Neural progenitor cell (in vitro differentiated cells): ENCODE data around the gene TM9SF4. TPM values are rescaled to one million over a fixed set of nuclear protein-coding genes. Genes with fewer than 3 reads are reported as not detected.

Source experiments
- DNase-seq: peaks from one replicate; pipeline ENCODE4 v3.0.0-alpha.2; 2016; ENCODE audit warnings: low spot score
- H2AFZ ChIP-seq: fragments of 200-600 bp; sonication (generic); replicated peaks from 2 replicates; pipeline ENCODE4 v1.6.1; 2016; ENCODE audit warnings: antibody characterized with exemption
- H3F3A ChIP-seq: fragments of 200-600 bp; sonication (generic); 2 replicates; pipeline ENCODE4 v1.6.1; 2016; ENCODE audit warnings: antibody characterized with exemption, low read depth
- H3K27ac ChIP-seq: fragments of 200-600 bp; sonication (generic); 2 replicates; pipeline ENCODE4 v1.5.1; 2016; ENCODE audit warnings: mild to moderate bottlenecking
- H3K27me3 ChIP-seq: fragments of 200-600 bp; sonication (generic); 2 replicates; pipeline ENCODE4 v1.6.1; 2016; ENCODE audit warnings: mild to moderate bottlenecking, moderate library complexity
- H3K36me3 ChIP-seq: fragments of 200-600 bp; sonication (generic); 2 replicates; pipeline ENCODE4 v1.5.1; 2016
- H3K4me1 ChIP-seq: fragments of 200-600 bp; sonication (generic); 2 replicates; pipeline ENCODE4 v1.6.1; 2016; ENCODE audit warnings: mixed run types
- H3K4me2 ChIP-seq: fragments of 200-600 bp; sonication (generic); 2 replicates; pipeline ENCODE4 v1.6.1; 2016
- H3K4me3 ChIP-seq: fragments of 200-600 bp; sonication (generic); 2 replicates; pipeline ENCODE4 v1.5.1; 2016
- H3K79me2 ChIP-seq: fragments of 200-600 bp; sonication (generic); 2 replicates; pipeline ENCODE4 v1.6.1; 2016; ENCODE audit warnings: low read depth
- H3K9ac ChIP-seq: fragments of 200-600 bp; sonication (generic); 2 replicates; pipeline ENCODE4 v1.6.1; 2016
- H3K9me3 ChIP-seq: fragments of 200-600 bp; sonication (generic); 2 replicates; pipeline ENCODE4 v1.5.1; 2016; ENCODE audit warnings: low read depth
- H4K20me1 ChIP-seq: fragments of 200-600 bp; sonication (generic); 2 replicates; pipeline ENCODE4 v1.6.1; 2016; ENCODE audit warnings: low read depth
- H3K27ac Mint-ChIP-seq: 3 replicates; pipeline ENCODE4 v1.8.0; 2021; ENCODE audit warnings: mixed read lengths
- H3K27me3 Mint-ChIP-seq: 2 replicates; pipeline ENCODE4 v1.8.0; 2022; ENCODE audit warnings: low read depth, mild to moderate bottlenecking, inconsistent platforms, moderate library complexity, mixed read lengths; ENCODE audit not compliant: insufficient read depth
- H3K36me3 Mint-ChIP-seq: 3 replicates; pipeline ENCODE4 v1.8.0; 2021; ENCODE audit warnings: mixed read lengths
- H3K4me1 Mint-ChIP-seq: 3 replicates; pipeline ENCODE4 v1.8.0; 2021; ENCODE audit warnings: mixed read lengths
- H3K4me3 Mint-ChIP-seq: 3 replicates; pipeline ENCODE4 v1.8.0; 2021; ENCODE audit warnings: mild to moderate bottlenecking, moderate library complexity, mixed read lengths
- H3K9me3 Mint-ChIP-seq: 3 replicates; pipeline ENCODE4 v1.8.0; 2020; ENCODE audit warnings: mixed read lengths
- CTCF ChIP-seq: fragments of 200-600 bp; sonication (generic); IDR thresholded peaks from 2 replicates; pipeline ENCODE4 v1.5.1; 2017; ENCODE audit warnings: antibody characterized with exemption, mild to moderate bottlenecking
- EZH2 ChIP-seq: fragments of 200-600 bp; sonication (generic); IDR thresholded peaks from 2 replicates; pipeline ENCODE4 v1.6.1; 2017; ENCODE audit warnings: antibody characterized with exemption, mild to moderate bottlenecking, moderate library complexity
- EZH2phosphoT487 ChIP-seq: fragments of 200-600 bp; sonication (generic); IDR thresholded peaks from 2 replicates; pipeline ENCODE4 v1.6.1; 2017; ENCODE audit warnings: antibody characterized with exemption
- total RNA-seq: library from RNA; depleted of rRNA; stranded (reverse); fragments of >200 nt; gene quantifications from 2 replicates; pipeline ENCODE4 v1.2.3, GENCODE V29; 2015; ENCODE audit warnings: low replicate concordance

Gene TM9SF4
- total RNA-seq, 1 donor from 2014 or later: 27.9 TPM

- Histone ChIP-seq H2AFZ (no peak overlapping the region), H4K20me1 (no peaks in the 10 kb centered on the region), H3K27me3 (no peaks in the 10 kb centered on the region), H3K4me2 (no peak overlapping the region), H3K4me1 (no peaks in the 10 kb centered on the region), H3F3A (peaks cover 12% of the 10 kb centered on the region), H3K4me3 (no peak overlapping the region), H3K79me2 (no peaks in the 10 kb centered on the region), H3K27ac (no peak overlapping the region), H3K9ac (no peak overlapping the region), H3K9me3 (no peaks in the 10 kb centered on the region), H3K36me3 (no peaks in the 10 kb centered on the region)
- no peak overlapping the region for H3K27ac Mint-ChIP-seq
- no peak for TF ChIP-seq CTCF
- TF ChIP-seq EZH2phosphoT487: no peak
- TF ChIP-seq EZH2: no peak
- no peak overlapping the region for H3K4me3 Mint-ChIP-seq
- peaks cover 6% of the 10 kb centered on the region for H3K4me1 Mint-ChIP-seq
- no peaks in the 10 kb centered on the region for H3K9me3 Mint-ChIP-seq
- H3K36me3 Mint-ChIP-seq: peaks cover 25% of the 10 kb centered on the region
- peaks cover 8% of the 10 kb centered on the region for H3K27me3 Mint-ChIP-seq
- DNase-seq: no peak
Observed at GRCh38 chr20:32158351-32158750, 48.8 kb downstream of the TM9SF4 start.

- no peaks in the 10 kb centered on the region for H4K20me1 ChIP-seq
- peaks cover 12% of the 10 kb centered on the region for H3F3A ChIP-seq
- DNase-seq: no peak
- Mint-ChIP-seq H3K36me3 (peaks cover 25% of the 10 kb centered on the region), H3K27me3 (peaks cover 8% of the 10 kb centered on the region), H3K4me1 (peaks cover 6% of the 10 kb centered on the region), H3K27ac (no peak overlapping the region), H3K9me3 (no peaks in the 10 kb centered on the region), H3K4me3 (no peak overlapping the region)
- no peaks in the 10 kb centered on the region for H3K36me3 ChIP-seq
- no peak overlapping the region for H2AFZ ChIP-seq
- no peak for TF ChIP-seq EZH2phosphoT487
- TF ChIP-seq EZH2: no peak
- TF ChIP-seq CTCF: no peak
- H3K4me3 ChIP-seq: no peak overlapping the region
- H3K27me3 ChIP-seq: no peaks in the 10 kb centered on the region
- H3K9ac ChIP-seq: no peak overlapping the region
- H3K79me2 ChIP-seq: no peaks in the 10 kb centered on the region
- H3K4me1 ChIP-seq: no peaks in the 10 kb centered on the region
- H3K9me3 ChIP-seq: no peaks in the 10 kb centered on the region
- H3K4me2 ChIP-seq: no peak overlapping the region
- H3K27ac ChIP-seq: no peak overlapping the region
Observed at GRCh38 chr20:32158943-32159660, 49.6 kb downstream of the TM9SF4 start.

GRCh38 chr20:32159766-32160221 lies 50.3 kb downstream of the TM9SF4 start:
- no peak overlapping the region for H3K27ac ChIP-seq
- Mint-ChIP-seq H3K4me1 (peaks cover 6% of the 10 kb centered on the region), H3K9me3 (no peaks in the 10 kb centered on the region), H3K27ac (no peak overlapping the region), H3K36me3 (peaks cover 27% of the 10 kb centered on the region), H3K4me3 (no peak overlapping the region), H3K27me3 (peaks cover 7% of the 10 kb centered on the region)
- TF ChIP-seq EZH2: no peak
- no peak for TF ChIP-seq EZH2phosphoT487
- TF ChIP-seq CTCF: no peak
- no peaks in the 10 kb centered on the region for H4K20me1 ChIP-seq
- no peaks in the 10 kb centered on the region for H3K27me3 ChIP-seq
- no peaks in the 10 kb centered on the region for H3K4me1 ChIP-seq
- DNase-seq: no peak
- peaks cover 8% of the 10 kb centered on the region for H3F3A ChIP-seq
- H3K36me3 ChIP-seq: no peaks in the 10 kb centered on the region
- no peak overlapping the region for H3K9ac ChIP-seq
- no peaks in the 10 kb centered on the region for H3K79me2 ChIP-seq
- no peaks in the 10 kb centered on the region for H3K9me3 ChIP-seq
- no peak overlapping the region for H3K4me3 ChIP-seq
- no peak overlapping the region for H3K4me2 ChIP-seq
- H2AFZ ChIP-seq: no peak overlapping the region
